Measurements from ENCODE around the gene CMTM4. TPM values are rescaled to one million over a fixed set of nuclear protein-coding genes. Genes with fewer than 3 reads are reported as not detected.
A peak's percentile ranks its signal among the peaks of the same experiment; 100 is the strongest.

CMTM4 gene
- polyA plus RNA-seq, 1 experiment, result 28.0 TPM

GRCh38 chr16:66623755-66624154, 72.8 kb downstream of the CMTM4 start:
- H3K27me3 ChIP-seq (ENCODE audit: control insufficient read depth, insufficient read depth, low read length), result no peaks in the 10 kb centered on the region
- H3K36me3 ChIP-seq (ENCODE audit: control insufficient read depth, insufficient read depth, low read length), result no peaks in the 10 kb centered on the region
- H3K4me3 ChIP-seq (ENCODE audit: low read depth, low read length), result no peak overlapping the region
- POLR2A ChIA-PET, result no interaction called here
- DNase-seq (ENCODE audit: low read depth), result no peak
- CTCF ChIA-PET, result interaction anchor here (0.9 to 2.4 kb wide), 4 partner anchors 9 to 127 kb away, joined by 4 to 11 read pairs (median 4); partner anchors contain the start of gene DYNC1LI2
- TF ChIP-seq CTCF (IDR thresholded peaks at IDR 0.05; ENCODE audit: insufficient read depth, low read depth, low read length), result no peak

DNA sequence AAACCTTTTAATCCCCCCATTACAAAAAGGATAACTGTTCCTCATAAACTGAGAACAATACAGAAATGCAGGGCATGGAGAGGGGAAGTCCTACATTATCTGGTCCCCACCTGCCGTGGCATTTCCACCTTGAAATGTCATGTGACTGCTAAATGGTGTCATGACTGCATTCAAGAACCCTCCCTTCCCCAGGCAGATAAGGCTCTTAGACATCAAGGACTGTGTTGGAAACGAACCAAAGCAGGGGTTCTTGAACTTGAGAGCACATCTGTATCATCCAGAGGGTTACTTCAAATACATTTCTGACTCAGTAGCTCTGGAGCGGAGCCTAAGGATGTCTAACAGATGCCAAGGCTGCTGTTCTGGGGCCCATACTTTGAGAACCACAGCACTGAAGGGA, 73.7 kb downstream of the CMTM4 start:
- CTCF ChIA-PET, result interaction anchor here (2.4 kb wide), 1 partner anchor 28 kb away, joined by 11 read pairs; no protein-coding TSS in a partner anchor
- POLR2A ChIA-PET, result no interaction called here
- H3K36me3 ChIP-seq (ENCODE audit: control insufficient read depth, insufficient read depth, low read length), result no peaks in the 10 kb centered on the region
- no peak overlapping the region for H3K4me3 ChIP-seq (ENCODE audit: low read depth, low read length)
- TF ChIP-seq CTCF (IDR thresholded peaks at IDR 0.05; ENCODE audit: insufficient read depth, low read depth, low read length), result no peak
- DNase-seq (ENCODE audit: low read depth), result no peak
- H3K27me3 ChIP-seq (ENCODE audit: control insufficient read depth, insufficient read depth, low read length), result no peaks in the 10 kb centered on the region

- H3K27me3 ChIP-seq (ENCODE audit: control insufficient read depth, insufficient read depth, low read length), result no peaks in the 10 kb centered on the region
- no peak for TF ChIP-seq CTCF (IDR thresholded peaks at IDR 0.05; ENCODE audit: insufficient read depth, low read depth, low read length)
- no peak for DNase-seq (ENCODE audit: low read depth)
- CTCF ChIA-PET, result no interaction called here
- no peak overlapping the region for H3K4me3 ChIP-seq (ENCODE audit: low read depth, low read length)
- H3K36me3 ChIP-seq (ENCODE audit: control insufficient read depth, insufficient read depth, low read length), result no peaks in the 10 kb centered on the region
- POLR2A ChIA-PET, result no interaction called here
Observed at GRCh38 chr16:66621973-66622372, 74.6 kb downstream of the CMTM4 start.

- CTCF ChIA-PET, result interaction anchor here (1.3 to 5.4 kb wide), 3 partner anchors 12 to 41 kb away, joined by 8 to 41 read pairs (median 38); no protein-coding TSS in a partner anchor
- POLR2A ChIA-PET, result no interaction called here
- no peak for TF ChIP-seq CTCF (IDR thresholded peaks at IDR 0.05; ENCODE audit: insufficient read depth, low read depth, low read length)
- DNase-seq (ENCODE audit: low read depth), result no peak
- no peaks in the 10 kb centered on the region for H3K27me3 ChIP-seq (ENCODE audit: control insufficient read depth, insufficient read depth, low read length)
- no peak overlapping the region for H3K4me3 ChIP-seq (ENCODE audit: low read depth, low read length)
- H3K36me3 ChIP-seq (ENCODE audit: control insufficient read depth, insufficient read depth, low read length), result no peaks in the 10 kb centered on the region; the same call in 1 of the 2 replicates
Observed at GRCh38 chr16:66620429-66620795, 76.1 kb downstream of the CMTM4 start.

- POLR2A ChIA-PET, result interaction anchor here (0.6 kb wide), 1 partner anchor 262 kb away, joined by 4 read pairs; no protein-coding TSS in a partner anchor
- H3K36me3 ChIP-seq (ENCODE audit: control insufficient read depth, insufficient read depth, low read length), result no peaks in the 10 kb centered on the region; the same call in 1 of the 2 replicates
- no peak for TF ChIP-seq CTCF (IDR thresholded peaks at IDR 0.05; ENCODE audit: insufficient read depth, low read depth, low read length)
- CTCF ChIA-PET, result interaction anchor here (1.3 to 5.4 kb wide), 3 partner anchors 11 to 42 kb away, joined by 8 to 41 read pairs (median 38); no protein-coding TSS in a partner anchor
- H3K27me3 ChIP-seq (ENCODE audit: control insufficient read depth, insufficient read depth, low read length), result no peaks in the 10 kb centered on the region
- no peak overlapping the region for H3K4me3 ChIP-seq (ENCODE audit: low read depth, low read length)
- DNase-seq (ENCODE audit: low read depth), result peak; percentile 71
Observed at GRCh38 chr16:66619534-66620428, 76.8 kb downstream of the CMTM4 start.
